Choroid plexus epithelial cell (primary cell): ENCODE measurements around the gene FXR2.

ENCODE experiments used
- DNase-seq: peaks from one replicate; pipeline ENCODE4 v3.0.0-alpha.2; 2010; ENCODE audit warnings: low read depth
- H3K4me3 ChIP-seq: 2 replicates; pipeline ENCODE4 v1.5.1; 2011; ENCODE audit warnings: low read depth, mild to moderate bottlenecking, control low read depth, low read length, moderate library complexity
- TF ChIP-seq, protein P1 (sequence below): conservative IDR thresholded peaks from 2 replicates; pipeline ENCODE4 v1.5.1; 2011; ENCODE audit warnings: low read depth, mild to moderate bottlenecking, control low read depth, inconsistent platforms, low read length, moderate library complexity

Gene FXR2

DNA sequence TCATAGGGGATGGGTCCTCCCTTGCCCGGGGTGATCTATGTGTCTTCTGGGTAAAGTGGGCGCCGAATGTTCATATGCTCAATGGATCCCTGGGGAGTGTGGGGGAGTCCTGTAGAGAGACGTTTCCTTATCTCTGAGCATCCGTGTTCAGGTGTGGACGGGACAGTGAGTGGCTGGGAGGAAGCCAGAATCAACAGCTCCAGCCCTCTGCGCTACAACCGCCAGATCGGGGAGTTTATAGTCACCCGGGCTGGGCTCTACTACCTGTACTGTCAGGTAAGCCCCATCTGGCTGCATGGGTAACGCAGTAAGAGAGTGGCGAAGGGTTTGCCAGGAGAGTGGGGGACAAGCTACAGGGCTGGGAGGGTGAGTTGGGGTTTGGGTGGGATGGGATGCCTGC, 58.1 kb downstream of the FXR2 start:
- TF ChIP-seq, protein P1, sequence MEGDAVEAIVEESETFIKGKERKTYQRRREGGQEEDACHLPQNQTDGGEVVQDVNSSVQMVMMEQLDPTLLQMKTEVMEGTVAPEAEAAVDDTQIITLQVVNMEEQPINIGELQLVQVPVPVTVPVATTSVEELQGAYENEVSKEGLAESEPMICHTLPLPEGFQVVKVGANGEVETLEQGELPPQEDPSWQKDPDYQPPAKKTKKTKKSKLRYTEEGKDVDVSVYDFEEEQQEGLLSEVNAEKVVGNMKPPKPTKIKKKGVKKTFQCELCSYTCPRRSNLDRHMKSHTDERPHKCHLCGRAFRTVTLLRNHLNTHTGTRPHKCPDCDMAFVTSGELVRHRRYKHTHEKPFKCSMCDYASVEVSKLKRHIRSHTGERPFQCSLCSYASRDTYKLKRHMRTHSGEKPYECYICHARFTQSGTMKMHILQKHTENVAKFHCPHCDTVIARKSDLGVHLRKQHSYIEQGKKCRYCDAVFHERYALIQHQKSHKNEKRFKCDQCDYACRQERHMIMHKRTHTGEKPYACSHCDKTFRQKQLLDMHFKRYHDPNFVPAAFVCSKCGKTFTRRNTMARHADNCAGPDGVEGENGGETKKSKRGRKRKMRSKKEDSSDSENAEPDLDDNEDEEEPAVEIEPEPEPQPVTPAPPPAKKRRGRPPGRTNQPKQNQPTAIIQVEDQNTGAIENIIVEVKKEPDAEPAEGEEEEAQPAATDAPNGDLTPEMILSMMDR, result no peak
- H3K4me3 ChIP-seq, result no peak overlapping the region
- DNase-seq, result no peak

DNA sequence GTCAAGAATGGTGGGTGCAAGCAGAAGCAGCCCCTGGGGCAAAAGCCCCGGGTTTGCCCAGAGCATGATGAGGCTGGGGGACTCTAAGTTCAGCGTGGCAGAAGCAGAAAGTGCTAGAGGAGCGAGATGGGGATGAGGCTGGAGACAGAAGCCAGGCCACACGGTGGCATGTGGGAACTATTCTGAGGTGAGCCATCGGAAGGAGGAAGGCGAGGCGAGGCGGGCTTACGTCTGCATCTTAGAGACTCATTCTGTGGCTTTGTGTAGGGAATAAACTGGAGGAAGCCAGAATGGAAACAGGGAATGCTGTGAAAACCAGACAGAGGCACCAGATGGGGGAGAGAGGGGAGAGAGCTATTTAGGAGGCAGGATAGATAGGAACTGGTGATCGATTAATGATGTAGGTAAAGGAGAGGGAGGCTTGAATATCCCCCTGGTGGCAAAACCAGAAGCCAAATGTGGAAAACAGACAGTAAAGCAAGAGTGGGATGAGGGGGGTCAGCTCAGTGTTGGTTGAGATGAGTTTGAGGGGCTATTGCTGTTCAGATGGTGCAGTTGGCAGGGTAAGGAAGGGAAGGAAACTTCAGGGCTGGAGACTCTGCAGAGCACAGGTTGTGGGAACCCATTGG, 59.3 kb downstream of the FXR2 start:
- TF ChIP-seq, protein P1, result peak; percentile 43
- H3K4me3 ChIP-seq, result no peak overlapping the region
- DNase-seq, result no peak

DNA sequence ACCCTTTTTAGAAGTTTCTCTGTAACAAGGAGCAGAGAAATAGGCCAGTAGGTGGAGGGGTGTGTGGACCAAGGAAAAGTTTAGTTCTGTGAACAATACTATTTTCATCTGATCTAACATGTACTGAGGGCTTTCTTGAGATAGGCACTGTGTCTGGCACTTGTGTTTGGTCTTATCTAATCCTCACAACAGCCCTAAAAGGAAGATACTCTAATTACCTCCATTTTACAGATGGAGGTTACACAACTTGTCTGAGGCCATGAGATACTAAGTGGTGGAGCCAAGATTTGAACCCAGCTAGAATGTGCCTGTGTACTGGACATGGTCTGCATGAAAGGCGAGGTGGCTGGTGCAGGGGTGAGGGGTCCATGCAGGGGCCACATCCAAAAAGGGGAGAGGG, 61.3 kb downstream of the FXR2 start:
- TF ChIP-seq, protein P1, result no peak
- DNase-seq, result no peak
- no peak overlapping the region for H3K4me3 ChIP-seq

DNA sequence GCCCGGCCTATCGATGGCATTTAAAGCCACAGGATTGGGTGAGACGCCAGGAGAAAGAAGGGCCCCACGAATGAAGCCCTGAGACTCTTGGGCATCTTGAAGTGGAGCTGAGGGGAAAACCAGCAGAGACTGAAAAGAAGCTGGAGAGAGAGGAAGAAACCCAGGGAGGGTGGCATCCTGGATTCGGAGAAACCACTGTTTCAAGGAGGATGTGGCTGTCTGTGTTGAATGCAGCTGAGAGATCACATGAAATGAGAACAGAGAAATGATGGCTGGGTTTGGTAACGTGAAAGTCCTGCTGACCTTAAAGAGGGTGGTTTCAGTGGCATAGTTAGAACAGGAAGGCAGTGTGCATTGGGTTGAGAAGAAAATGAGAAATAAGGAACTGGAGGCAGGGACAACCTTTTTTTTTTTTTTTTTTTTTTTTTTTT, 62.1 kb downstream of the FXR2 start:
- no peak for DNase-seq

DNA sequence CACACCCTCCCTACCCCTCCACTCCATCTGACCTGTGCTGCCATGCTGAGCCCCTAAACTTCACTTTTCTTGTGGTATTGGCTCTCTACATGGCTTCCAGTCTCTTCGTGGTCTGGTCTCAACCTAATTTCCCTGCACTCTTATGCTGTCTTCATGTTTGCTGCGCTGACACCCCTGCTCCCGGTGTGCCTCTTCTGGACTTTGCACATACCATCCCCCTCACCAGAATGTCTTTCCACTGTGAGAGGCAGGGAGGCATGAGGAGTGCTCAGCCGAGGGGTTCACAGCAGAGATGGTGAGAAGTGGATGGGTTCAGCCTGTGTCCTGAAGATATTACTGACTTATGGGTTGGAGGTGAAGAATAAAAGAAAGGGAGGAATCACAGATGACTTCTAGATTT, 63.3 kb downstream of the FXR2 start:
- no peak for DNase-seq
- TF ChIP-seq, protein P1, result no peak
- no peak overlapping the region for H3K4me3 ChIP-seq

More for the DNA sequence above, 62.1 kb downstream of the FXR2 start:
- TF ChIP-seq, protein P1, result no peak
- no peak overlapping the region for H3K4me3 ChIP-seq

DNA sequence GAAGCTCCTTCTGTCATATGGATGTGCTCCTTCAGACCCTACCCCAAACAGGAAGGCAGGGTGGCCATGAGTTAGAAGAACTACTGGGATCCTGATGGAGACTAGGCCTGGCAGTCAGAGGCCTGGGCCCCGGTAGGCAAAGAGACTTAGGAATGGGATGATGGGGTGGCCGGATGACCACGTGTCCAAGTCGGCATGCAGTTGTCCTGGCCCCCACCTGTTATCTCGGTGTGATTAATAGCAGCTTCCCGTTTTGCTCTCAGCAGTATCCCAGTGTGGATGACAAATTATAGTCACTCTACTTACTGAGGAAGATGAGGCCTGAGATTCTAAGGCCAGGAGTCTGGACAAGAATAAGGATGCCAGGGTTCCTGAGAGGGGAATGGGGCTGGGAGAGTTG, 64.4 kb downstream of the FXR2 start:
- H3K4me3 ChIP-seq, result no peak overlapping the region
- DNase-seq, result no peak
- TF ChIP-seq, protein P1, result no peak

DNA sequence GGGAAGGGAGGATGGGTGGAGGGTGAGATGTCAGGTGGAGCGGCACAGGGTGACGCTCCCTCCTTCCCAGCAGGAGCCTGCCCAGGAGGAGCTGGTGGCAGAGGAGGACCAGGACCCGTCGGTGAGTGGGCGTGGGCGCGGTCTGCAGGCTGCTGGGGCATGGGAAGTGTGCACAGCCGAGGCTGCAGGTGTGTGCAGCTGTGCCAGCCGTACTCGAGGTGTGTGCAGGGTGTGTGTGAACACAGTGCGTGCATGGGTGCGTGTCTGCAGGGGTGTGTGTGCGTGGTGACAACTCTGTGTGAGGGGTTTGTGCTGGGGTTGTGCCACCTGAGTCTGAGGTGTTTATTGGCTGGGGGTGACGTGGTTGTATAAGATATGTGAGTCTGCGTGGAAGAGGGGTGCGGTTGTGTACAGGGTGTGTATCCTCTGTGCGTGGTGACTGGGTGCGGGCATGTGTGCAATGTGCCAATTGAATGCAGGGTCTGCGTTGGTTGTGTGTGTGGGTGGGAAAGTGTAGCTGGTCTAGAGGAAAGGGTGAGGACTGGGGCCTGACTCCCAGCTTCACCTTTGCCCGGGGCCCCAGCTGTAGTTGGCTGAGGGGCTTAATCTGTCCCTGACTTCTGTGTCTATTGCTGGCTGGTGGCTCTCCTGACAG, 65.2 kb downstream of the FXR2 start:
- TF ChIP-seq, protein P1, result no peak
- H3K4me3 ChIP-seq, result peak overlapping the region; percentile 65
- DNase-seq, result no peak
